HepG2 (cell line): ENCODE results near the gene SH3PXD2A. TPM values are rescaled to one million over a fixed set of nuclear protein-coding genes. Genes with fewer than 3 reads are reported as not detected.
A peak's percentile ranks its signal among the peaks of the same experiment; 100 is the strongest.

Source experiments
- CEBPB ChIP-seq: IDR thresholded peaks from 2 replicates; pipeline ENCODE4 v1.6.1; 2011; ENCODE audit warnings: low read depth, low read length, improper control_type of control experiment, borderline replicate concordance
- SOX13 ChIP-seq, 3 experiments: fragments of 450-650 bp in 1 of 3; sonication (generic) in 1 of 3; formaldehyde crosslinking in 1 of 3; IDR thresholded peaks in 2 of 3; conservative IDR thresholded peaks in 1 of 3; 2 replicates each; pipeline versions ENCODE4 v1.5.0 to v1.6.1; 2016 to 2020; ENCODE audit warnings: antibody characterized with exemption in 1 of 3, mild to moderate bottlenecking in 1 of 3, missing compliant biosample characterization in 1 of 3, missing genetic modification reagents in 1 of 3, moderate library complexity in 1 of 3
- ZFP37 ChIP-seq: sonication (generic); formaldehyde crosslinking; IDR thresholded peaks from 2 replicates; pipeline ENCODE4 v1.4.0; 2020; ENCODE audit warnings: missing genetic modification reagents, borderline replicate concordance
- ZFP62 ChIP-seq: sonication (generic); formaldehyde crosslinking; IDR thresholded peaks from 2 replicates; pipeline ENCODE4 v1.4.0; 2020; ENCODE audit warnings: missing genetic modification reagents
- ZNF121 ChIP-seq: sonication (generic); formaldehyde crosslinking; IDR thresholded peaks from 2 replicates; pipeline ENCODE4 v1.5.0; 2020; ENCODE audit warnings: mild to moderate bottlenecking, missing genetic modification reagents
- ZNF138 ChIP-seq: sonication (generic); formaldehyde crosslinking; IDR thresholded peaks from 2 replicates; pipeline ENCODE4 v1.5.0; 2020; ENCODE audit warnings: mild to moderate bottlenecking, low read depth, missing genetic modification reagents
- ZNF292 ChIP-seq: sonication (generic); formaldehyde crosslinking; IDR thresholded peaks from 2 replicates; pipeline ENCODE4 v1.8.1; 2022; ENCODE audit warnings: mild to moderate bottlenecking, low read depth, missing genetic modification reagents, borderline replicate concordance
- ZNF468 ChIP-seq: sonication (generic); formaldehyde crosslinking; IDR thresholded peaks from 2 replicates; pipeline ENCODE4 v1.8.0; 2022; ENCODE audit warnings: mild to moderate bottlenecking, moderate library complexity, missing genetic modification reagents
- polyA plus RNA-seq, 8 experiments: library from polyadenylated mRNA; depleted of rRNA in 3 of 8; stranded (reverse) in 7 of 8; unstranded in 1 of 8; fragments of >200 nt; fragmentation: Illumina TruSeq in 4 of 8; extraction: Trizol in 4 of 8; gene quantifications; 2 replicates each; pipeline versions ENCODE4 v1.2.1 to v1.2.3, GENCODE V29; 2011 to 2016; ENCODE audit warnings: low read depth in 4 of 8, missing spikeins in 1 of 8, mixed read lengths in 1 of 8; ENCODE audit not compliant: insufficient read depth in 1 of 8
- total RNA-seq, 5 experiments: library from RNA; depleted of rRNA; stranded (reverse); fragments of >200 nt; fragmentation: Illumina TruSeq; extraction: Trizol; gene quantifications; 2 replicates each; pipeline ENCODE4 v1.2.3, GENCODE V29; 2016; ENCODE audit warnings: low read depth in 1 of 5
- TF ChIP-seq, protein P1 (sequence below): sonication (generic); formaldehyde crosslinking; IDR thresholded peaks from 2 replicates; pipeline ENCODE4 v1.5.0; 2020; ENCODE audit warnings: mild to moderate bottlenecking, missing genetic modification reagents, borderline replicate concordance
- TF ChIP-seq, protein P2 (sequence below): sonication (generic); formaldehyde crosslinking; IDR thresholded peaks from 2 replicates; pipeline ENCODE4 v1.4.0; 2020; ENCODE audit warnings: missing genetic modification reagents
- TF ChIP-seq, protein P3 (sequence below): IDR thresholded peaks from 2 replicates; pipeline ENCODE4 v1.4.0; 2020; ENCODE audit warnings: mild to moderate bottlenecking, missing genetic modification reagents

SH3PXD2A gene
- total and polyA plus RNA-seq, 2 of the 13 experiments (the other 11 are each of a cell fraction or from before 2014, with no cell fraction given): 11.1 to 11.3 TPM

DNA sequence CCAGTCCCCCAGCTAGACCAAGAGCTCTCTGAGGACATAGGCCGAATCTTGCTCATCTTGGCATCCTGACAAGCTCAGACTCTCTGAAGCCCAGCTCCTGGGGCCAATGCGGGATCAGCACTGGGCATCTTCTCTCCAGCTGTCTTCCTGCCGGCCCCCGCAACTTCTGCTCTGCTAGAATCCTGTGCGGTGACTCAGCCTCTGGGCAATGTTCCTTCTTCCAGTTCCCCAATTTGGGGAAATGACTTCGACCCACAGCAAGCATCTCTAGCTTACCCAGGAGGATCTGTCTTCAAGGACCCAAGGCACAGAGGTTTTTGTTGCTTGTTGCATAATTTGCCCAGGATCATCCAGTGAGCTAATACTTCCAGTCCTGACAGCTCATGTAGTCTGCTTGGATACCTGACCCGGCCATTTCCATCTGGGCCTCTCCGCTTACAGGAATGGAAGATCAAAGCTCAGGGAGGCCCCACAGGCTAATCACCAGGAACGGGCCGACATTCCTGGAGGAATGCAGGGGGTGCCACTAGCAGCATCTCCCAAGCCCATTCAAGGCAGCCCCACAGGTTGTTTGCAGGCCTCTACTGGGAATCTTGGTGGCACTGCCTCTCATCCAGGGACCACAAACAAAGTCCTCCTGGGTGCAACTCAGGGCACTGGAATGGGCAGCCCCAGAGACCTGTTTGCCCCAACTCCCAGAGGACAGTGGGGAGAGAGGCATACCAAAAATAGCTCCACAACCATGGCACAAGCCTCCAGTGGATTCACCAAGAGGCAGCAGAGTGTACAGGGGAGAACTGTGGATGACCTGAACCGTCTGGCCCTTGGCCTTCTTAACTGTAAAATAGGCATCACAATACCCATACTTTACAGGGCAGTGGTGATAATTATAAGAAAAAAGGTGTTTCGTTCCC is 210.0 kb downstream of the SH3PXD2A start (continued):
- TF ChIP-seq ZNF292: peak; percentile 24; the same call in 1 of the 2 replicates
- no peak for TF ChIP-seq ZFP37 (CRISPR knock-in tag)
- TF ChIP-seq, protein P1, sequence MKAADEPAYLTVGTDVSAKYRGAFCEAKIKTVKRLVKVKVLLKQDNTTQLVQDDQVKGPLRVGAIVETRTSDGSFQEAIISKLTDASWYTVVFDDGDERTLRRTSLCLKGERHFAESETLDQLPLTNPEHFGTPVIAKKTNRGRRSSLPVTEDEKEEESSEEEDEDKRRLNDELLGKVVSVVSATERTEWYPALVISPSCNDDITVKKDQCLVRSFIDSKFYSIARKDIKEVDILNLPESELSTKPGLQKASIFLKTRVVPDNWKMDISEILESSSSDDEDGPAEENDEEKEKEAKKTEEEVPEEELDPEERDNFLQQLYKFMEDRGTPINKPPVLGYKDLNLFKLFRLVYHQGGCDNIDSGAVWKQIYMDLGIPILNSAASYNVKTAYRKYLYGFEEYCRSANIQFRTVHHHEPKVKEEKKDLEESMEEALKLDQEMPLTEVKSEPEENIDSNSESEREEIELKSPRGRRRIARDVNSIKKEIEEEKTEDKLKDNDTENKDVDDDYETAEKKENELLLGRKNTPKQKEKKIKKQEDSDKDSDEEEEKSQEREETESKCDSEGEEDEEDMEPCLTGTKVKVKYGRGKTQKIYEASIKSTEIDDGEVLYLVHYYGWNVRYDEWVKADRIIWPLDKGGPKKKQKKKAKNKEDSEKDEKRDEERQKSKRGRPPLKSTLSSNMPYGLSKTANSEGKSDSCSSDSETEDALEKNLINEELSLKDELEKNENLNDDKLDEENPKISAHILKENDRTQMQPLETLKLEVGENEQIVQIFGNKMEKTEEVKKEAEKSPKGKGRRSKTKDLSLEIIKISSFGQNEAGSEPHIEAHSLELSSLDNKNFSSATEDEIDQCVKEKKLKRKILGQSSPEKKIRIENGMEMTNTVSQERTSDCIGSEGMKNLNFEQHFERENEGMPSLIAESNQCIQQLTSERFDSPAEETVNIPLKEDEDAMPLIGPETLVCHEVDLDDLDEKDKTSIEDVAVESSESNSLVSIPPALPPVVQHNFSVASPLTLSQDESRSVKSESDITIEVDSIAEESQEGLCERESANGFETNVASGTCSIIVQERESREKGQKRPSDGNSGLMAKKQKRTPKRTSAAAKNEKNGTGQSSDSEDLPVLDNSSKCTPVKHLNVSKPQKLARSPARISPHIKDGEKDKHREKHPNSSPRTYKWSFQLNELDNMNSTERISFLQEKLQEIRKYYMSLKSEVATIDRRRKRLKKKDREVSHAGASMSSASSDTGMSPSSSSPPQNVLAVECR (CRISPR knock-in tag): peak; percentile 48; the same call in 1 of the 2 replicates
- TF ChIP-seq, protein P2, sequence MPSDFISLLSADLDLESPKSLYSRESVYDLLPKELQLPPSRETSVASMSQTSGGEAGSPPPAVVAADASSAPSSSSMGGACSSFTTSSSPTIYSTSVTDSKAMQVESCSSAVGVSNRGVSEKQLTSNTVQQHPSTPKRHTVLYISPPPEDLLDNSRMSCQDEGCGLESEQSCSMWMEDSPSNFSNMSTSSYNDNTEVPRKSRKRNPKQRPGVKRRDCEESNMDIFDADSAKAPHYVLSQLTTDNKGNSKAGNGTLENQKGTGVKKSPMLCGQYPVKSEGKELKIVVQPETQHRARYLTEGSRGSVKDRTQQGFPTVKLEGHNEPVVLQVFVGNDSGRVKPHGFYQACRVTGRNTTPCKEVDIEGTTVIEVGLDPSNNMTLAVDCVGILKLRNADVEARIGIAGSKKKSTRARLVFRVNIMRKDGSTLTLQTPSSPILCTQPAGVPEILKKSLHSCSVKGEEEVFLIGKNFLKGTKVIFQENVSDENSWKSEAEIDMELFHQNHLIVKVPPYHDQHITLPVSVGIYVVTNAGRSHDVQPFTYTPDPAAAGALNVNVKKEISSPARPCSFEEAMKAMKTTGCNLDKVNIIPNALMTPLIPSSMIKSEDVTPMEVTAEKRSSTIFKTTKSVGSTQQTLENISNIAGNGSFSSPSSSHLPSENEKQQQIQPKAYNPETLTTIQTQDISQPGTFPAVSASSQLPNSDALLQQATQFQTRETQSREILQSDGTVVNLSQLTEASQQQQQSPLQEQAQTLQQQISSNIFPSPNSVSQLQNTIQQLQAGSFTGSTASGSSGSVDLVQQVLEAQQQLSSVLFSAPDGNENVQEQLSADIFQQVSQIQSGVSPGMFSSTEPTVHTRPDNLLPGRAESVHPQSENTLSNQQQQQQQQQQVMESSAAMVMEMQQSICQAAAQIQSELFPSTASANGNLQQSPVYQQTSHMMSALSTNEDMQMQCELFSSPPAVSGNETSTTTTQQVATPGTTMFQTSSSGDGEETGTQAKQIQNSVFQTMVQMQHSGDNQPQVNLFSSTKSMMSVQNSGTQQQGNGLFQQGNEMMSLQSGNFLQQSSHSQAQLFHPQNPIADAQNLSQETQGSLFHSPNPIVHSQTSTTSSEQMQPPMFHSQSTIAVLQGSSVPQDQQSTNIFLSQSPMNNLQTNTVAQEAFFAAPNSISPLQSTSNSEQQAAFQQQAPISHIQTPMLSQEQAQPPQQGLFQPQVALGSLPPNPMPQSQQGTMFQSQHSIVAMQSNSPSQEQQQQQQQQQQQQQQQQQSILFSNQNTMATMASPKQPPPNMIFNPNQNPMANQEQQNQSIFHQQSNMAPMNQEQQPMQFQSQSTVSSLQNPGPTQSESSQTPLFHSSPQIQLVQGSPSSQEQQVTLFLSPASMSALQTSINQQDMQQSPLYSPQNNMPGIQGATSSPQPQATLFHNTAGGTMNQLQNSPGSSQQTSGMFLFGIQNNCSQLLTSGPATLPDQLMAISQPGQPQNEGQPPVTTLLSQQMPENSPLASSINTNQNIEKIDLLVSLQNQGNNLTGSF (CRISPR knock-in tag): no peak
- peak; percentile 72; the same call in 1 of the 2 replicates for TF ChIP-seq CEBPB
- no peak for TF ChIP-seq ZNF138 (CRISPR knock-in tag)
- peak; percentile 17; the same call in 1 of the 2 replicates for TF ChIP-seq ZNF121 (CRISPR knock-in tag)
- no peak for TF ChIP-seq ZFP62 (CRISPR knock-in tag)
- TF ChIP-seq, protein P3, sequence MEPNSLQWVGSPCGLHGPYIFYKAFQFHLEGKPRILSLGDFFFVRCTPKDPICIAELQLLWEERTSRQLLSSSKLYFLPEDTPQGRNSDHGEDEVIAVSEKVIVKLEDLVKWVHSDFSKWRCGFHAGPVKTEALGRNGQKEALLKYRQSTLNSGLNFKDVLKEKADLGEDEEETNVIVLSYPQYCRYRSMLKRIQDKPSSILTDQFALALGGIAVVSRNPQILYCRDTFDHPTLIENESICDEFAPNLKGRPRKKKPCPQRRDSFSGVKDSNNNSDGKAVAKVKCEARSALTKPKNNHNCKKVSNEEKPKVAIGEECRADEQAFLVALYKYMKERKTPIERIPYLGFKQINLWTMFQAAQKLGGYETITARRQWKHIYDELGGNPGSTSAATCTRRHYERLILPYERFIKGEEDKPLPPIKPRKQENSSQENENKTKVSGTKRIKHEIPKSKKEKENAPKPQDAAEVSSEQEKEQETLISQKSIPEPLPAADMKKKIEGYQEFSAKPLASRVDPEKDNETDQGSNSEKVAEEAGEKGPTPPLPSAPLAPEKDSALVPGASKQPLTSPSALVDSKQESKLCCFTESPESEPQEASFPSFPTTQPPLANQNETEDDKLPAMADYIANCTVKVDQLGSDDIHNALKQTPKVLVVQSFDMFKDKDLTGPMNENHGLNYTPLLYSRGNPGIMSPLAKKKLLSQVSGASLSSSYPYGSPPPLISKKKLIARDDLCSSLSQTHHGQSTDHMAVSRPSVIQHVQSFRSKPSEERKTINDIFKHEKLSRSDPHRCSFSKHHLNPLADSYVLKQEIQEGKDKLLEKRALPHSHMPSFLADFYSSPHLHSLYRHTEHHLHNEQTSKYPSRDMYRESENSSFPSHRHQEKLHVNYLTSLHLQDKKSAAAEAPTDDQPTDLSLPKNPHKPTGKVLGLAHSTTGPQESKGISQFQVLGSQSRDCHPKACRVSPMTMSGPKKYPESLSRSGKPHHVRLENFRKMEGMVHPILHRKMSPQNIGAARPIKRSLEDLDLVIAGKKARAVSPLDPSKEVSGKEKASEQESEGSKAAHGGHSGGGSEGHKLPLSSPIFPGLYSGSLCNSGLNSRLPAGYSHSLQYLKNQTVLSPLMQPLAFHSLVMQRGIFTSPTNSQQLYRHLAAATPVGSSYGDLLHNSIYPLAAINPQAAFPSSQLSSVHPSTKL (CRISPR knock-in tag): peak; percentile 68
- TF ChIP-seq SOX13 (IDR thresholded peaks at IDR 0.05): no peak
- TF ChIP-seq SOX13 (CRISPR knock-in tag; conservative IDR thresholded peaks at IDR 0.05 in 1 of 2, IDR thresholded peaks at IDR 0.05 in 1 of 2): peak in 1 of 2 experiments; percentile 54; a peak in 2 of 4 replicates
- no peak for TF ChIP-seq ZNF468 (CRISPR knock-in tag)
